ENCODE measurements around the gene COPS8. TPM values are rescaled to one million over a fixed set of nuclear protein-coding genes. Genes with fewer than 3 reads are reported as not detected.

Gene COPS8
- total RNA-seq, 3 donors from 2014 or later (not counting 1 experiment from before 2014, with no cell fraction given): 51.8 to 57.9 (median 53.9) TPM

- peaks cover 21% of the 10 kb centered on the region for H3K36me3 Mint-ChIP-seq
- H3K9me3 Mint-ChIP-seq: no peaks in the 10 kb centered on the region
- intact Hi-C loops (cut with micrococcal nuclease): no loop called here
- no peaks in the 10 kb centered on the region for H3K27me3 ChIP-seq (ENCODE audit: control insufficient read depth, insufficient read depth, low read length)
- H3K27ac Mint-ChIP-seq: no peak overlapping the region
- no peak overlapping the region for H3K27ac ChIP-seq (ENCODE audit: low read length)
- peaks cover 77% of the 10 kb centered on the region for H3K36me3 ChIP-seq (ENCODE audit: control insufficient read depth, insufficient read depth, low read length)
- H3K27me3 Mint-ChIP-seq (ENCODE audit: low read depth in 2 of 2): no peaks in the 10 kb centered on the region
- H3K4me3 ChIP-seq (ENCODE audit: low read length): no peak overlapping the region
- ATAC-seq (no peak), DNase-seq (no peak)
- no peaks in the 10 kb centered on the region for H3K9me3 ChIP-seq (ENCODE audit: control insufficient read depth, insufficient read depth, low read length)
- no peak for TF ChIP-seq CTCF (IDR thresholded peaks at IDR 0.05)
- H3K4me1 Mint-ChIP-seq: no peaks in the 10 kb centered on the region
- no peaks in the 10 kb centered on the region for H3K4me1 ChIP-seq (ENCODE audit: control insufficient read depth, insufficient read depth, low read length)
- 94% methylated on average over 4 of the region's 4 CpGs for WGBS (ENCODE audit: insufficient coverage)
- no peak overlapping the region for H3K4me3 Mint-ChIP-seq
Observed at GRCh38 chr2:237096911-237097310, 11.2 kb downstream of the COPS8 start.

GRCh38 chr2:237097326-237097910, 11.7 kb downstream of the COPS8 start:
- intact Hi-C loops (cut with micrococcal nuclease): no loop called here
- no peak for TF ChIP-seq CTCF (IDR thresholded peaks at IDR 0.05)
- WGBS (ENCODE audit: insufficient coverage): 100% methylated on average over 1 of the region's 2 CpGs
- no peaks in the 10 kb centered on the region for H3K27me3 Mint-ChIP-seq (ENCODE audit: low read depth in 2 of 2)
- H3K4me3 Mint-ChIP-seq: no peak overlapping the region
- Histone ChIP-seq H3K4me1 (ENCODE audit: control insufficient read depth, insufficient read depth, low read length) (no peaks in the 10 kb centered on the region), H3K36me3 (ENCODE audit: control insufficient read depth, insufficient read depth, low read length) (peaks cover 77% of the 10 kb centered on the region), H3K27ac (ENCODE audit: low read length) (no peak overlapping the region), H3K27me3 (ENCODE audit: control insufficient read depth, insufficient read depth, low read length) (no peaks in the 10 kb centered on the region), H3K9me3 (ENCODE audit: control insufficient read depth, insufficient read depth, low read length) (no peaks in the 10 kb centered on the region), H3K4me3 (ENCODE audit: low read length) (no peak overlapping the region)
- no peaks in the 10 kb centered on the region for H3K4me1 Mint-ChIP-seq
- no peak for ATAC-seq
- no peak overlapping the region for H3K27ac Mint-ChIP-seq
- H3K9me3 Mint-ChIP-seq: no peaks in the 10 kb centered on the region
- peaks cover 21% of the 10 kb centered on the region for H3K36me3 Mint-ChIP-seq
- DNase-seq: no peak

GRCh38 chr2:237097911-237098702, 12.4 kb downstream of the COPS8 start:
- WGBS (ENCODE audit: insufficient coverage): 100% methylated on average over 2 of the region's 4 CpGs
- intact Hi-C loops (cut with micrococcal nuclease): no loop called here
- H3K36me3 Mint-ChIP-seq: peaks cover 21% of the 10 kb centered on the region

More at GRCh38 chr2:237097911-237098702, 12.4 kb downstream of the COPS8 start:
- Histone ChIP-seq H3K36me3 (ENCODE audit: control insufficient read depth, insufficient read depth, low read length) (peaks cover 80% of the 10 kb centered on the region), H3K4me3 (ENCODE audit: low read length) (no peak overlapping the region), H3K9me3 (ENCODE audit: control insufficient read depth, insufficient read depth, low read length) (no peaks in the 10 kb centered on the region), H3K4me1 (ENCODE audit: control insufficient read depth, insufficient read depth, low read length) (no peaks in the 10 kb centered on the region), H3K27me3 (ENCODE audit: control insufficient read depth, insufficient read depth, low read length) (no peaks in the 10 kb centered on the region), H3K27ac (ENCODE audit: low read length) (no peak overlapping the region)
- no peak for ATAC-seq
- H3K9me3 Mint-ChIP-seq: no peaks in the 10 kb centered on the region
- TF ChIP-seq CTCF (IDR thresholded peaks at IDR 0.05): no peak
- no peaks in the 10 kb centered on the region for H3K4me1 Mint-ChIP-seq
- DNase-seq: no peak
- H3K27me3 Mint-ChIP-seq (ENCODE audit: low read depth in 2 of 2): no peaks in the 10 kb centered on the region
- H3K4me3 Mint-ChIP-seq: no peak overlapping the region
- no peak overlapping the region for H3K27ac Mint-ChIP-seq
